ENCODE results near the gene SEMA3A. TPM values are rescaled to one million over a fixed set of nuclear protein-coding genes. Genes with fewer than 3 reads are reported as not detected.

Gene SEMA3A
- total RNA-seq, 1 experiment from 2014 or later = 32.2 TPM

GRCh38 chr7:84088802-84089201, 105.8 kb downstream of the SEMA3A start (continued):
- TF ChIP-seq FOXP4 (CRISPR knock-in tag; IDR thresholded peaks at IDR 0.05) (no peak), ZNF671 (CRISPR knock-in tag; IDR thresholded peaks at IDR 0.05) (no peak)

GRCh38 chr7:84085998-84086397, 108.6 kb downstream of the SEMA3A start:
- TF ChIP-seq ZNF232 (CRISPR knock-in tag; IDR thresholded peaks at IDR 0.05) = no peak
- 0 out of 2 replicates have a peak, but pooled peaks have one; percentile 73 for TF ChIP-seq HMGA2 (CRISPR knock-in tag; IDR thresholded peaks at IDR 0.05)
- no peak for TF ChIP-seq SMAD4 (CRISPR knock-in tag; IDR thresholded peaks at IDR 0.05)
- Mint-ChIP-seq H3K36me3 (no peaks in the 10 kb centered on the region), H3K27me3 (ENCODE audit: low read depth) (no peaks in the 10 kb centered on the region), H3K27ac (no peak overlapping the region), H3K4me3 (no peak overlapping the region), H3K9me3 (no peaks in the 10 kb centered on the region), H3K4me1 (peaks cover 22% of the 10 kb centered on the region)
- ATAC-seq (no peak), DNase-seq (ENCODE audit: low spot score) (no peak)
- POLR2A ChIA-PET = no interaction called here
- CTCF ChIA-PET = no interaction called here

DNA sequence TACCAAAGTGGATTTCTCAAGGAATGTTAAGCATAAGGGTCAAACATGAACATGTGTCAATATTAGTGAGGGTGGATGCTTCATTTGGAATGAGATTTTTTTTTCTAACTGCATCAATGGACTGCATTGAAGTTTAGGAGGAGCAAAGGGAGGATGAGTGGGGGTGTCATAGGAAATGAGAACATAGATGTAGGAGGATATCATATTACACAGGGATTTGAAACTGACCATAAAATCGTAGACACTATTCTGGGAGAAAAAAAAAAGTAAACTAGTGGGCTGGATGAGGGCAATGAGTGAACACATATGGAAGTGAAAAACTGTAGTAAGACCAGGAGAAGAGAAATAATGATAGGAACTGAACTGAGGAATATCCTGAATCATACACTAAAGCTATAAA, 109.4 kb downstream of the SEMA3A start:
- Mint-ChIP-seq H3K4me3 (no peak overlapping the region), H3K9me3 (no peaks in the 10 kb centered on the region), H3K4me1 (peaks cover 16% of the 10 kb centered on the region), H3K27me3 (ENCODE audit: low read depth) (no peaks in the 10 kb centered on the region), H3K36me3 (no peaks in the 10 kb centered on the region), H3K27ac (peak overlapping the region; percentile 7; the same call in 1 of the 2 replicates)
- CTCF ChIA-PET = no interaction called here
- POLR2A ChIA-PET = no interaction called here
- ATAC-seq = no peak
- TF ChIP-seq NR3C1 (CRISPR knock-in tag; conservative IDR thresholded peaks at IDR 0.05; ENCODE audit: low read depth) (no peak), ZNF423 (CRISPR knock-in tag; IDR thresholded peaks at IDR 0.05) (no peak), CREB1 (CRISPR knock-in tag; IDR thresholded peaks at IDR 0.05) (no peak), USF2 (CRISPR knock-in tag; IDR thresholded peaks at IDR 0.05) (no peak), ZNF138 (CRISPR knock-in tag; conservative IDR thresholded peaks at IDR 0.05) (no peak), CTCF (IDR thresholded peaks at IDR 0.05) (no peak), SP1 (CRISPR knock-in tag; conservative IDR thresholded peaks at IDR 0.05) (no peak), HMGA2 (CRISPR knock-in tag; IDR thresholded peaks at IDR 0.05) (no peak), USF1 (CRISPR knock-in tag; IDR thresholded peaks at IDR 0.05) (no peak), GRHL2 (CRISPR knock-in tag; IDR thresholded peaks at IDR 0.05; ENCODE audit: insufficient replicate concordance, severe bottlenecking) (no peak), JAZF1 (CRISPR knock-in tag; IDR thresholded peaks at IDR 0.05) (no peak), ELF4 (CRISPR knock-in tag; IDR thresholded peaks at IDR 0.05; ENCODE audit: low read depth) (no peak), FOXJ3 (CRISPR knock-in tag; IDR thresholded peaks at IDR 0.05; ENCODE audit: borderline replicate concordance) (no peak), AFF4 (CRISPR knock-in tag; IDR thresholded peaks at IDR 0.05; ENCODE audit: borderline replicate concordance) (no peak), SMAD3 (CRISPR knock-in tag; IDR thresholded peaks at IDR 0.05; ENCODE audit: borderline replicate concordance) (no peak)
- TF ChIP-seq, protein P1, sequence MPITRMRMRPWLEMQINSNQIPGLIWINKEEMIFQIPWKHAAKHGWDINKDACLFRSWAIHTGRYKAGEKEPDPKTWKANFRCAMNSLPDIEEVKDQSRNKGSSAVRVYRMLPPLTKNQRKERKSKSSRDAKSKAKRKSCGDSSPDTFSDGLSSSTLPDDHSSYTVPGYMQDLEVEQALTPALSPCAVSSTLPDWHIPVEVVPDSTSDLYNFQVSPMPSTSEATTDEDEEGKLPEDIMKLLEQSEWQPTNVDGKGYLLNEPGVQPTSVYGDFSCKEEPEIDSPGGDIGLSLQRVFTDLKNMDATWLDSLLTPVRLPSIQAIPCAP (CRISPR knock-in tag; IDR thresholded peaks at IDR 0.05) = no peak
- TF ChIP-seq, protein P2, sequence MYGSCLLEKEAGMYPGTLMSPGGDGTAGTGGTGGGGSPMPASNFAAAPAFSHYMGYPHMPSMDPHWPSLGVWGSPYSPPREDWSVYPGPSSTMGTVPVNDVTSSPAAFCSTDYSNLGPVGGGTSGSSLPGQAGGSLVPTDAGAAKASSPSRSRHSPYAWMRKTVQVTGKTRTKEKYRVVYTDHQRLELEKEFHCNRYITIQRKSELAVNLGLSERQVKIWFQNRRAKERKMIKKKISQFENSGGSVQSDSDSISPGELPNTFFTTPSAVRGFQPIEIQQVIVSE (CRISPR knock-in tag; IDR thresholded peaks at IDR 0.05; ENCODE audit: borderline replicate concordance) = no peak
- DNase-seq (ENCODE audit: low spot score) = no peak
